ENCODE results near the gene NANOS2. TPM values are rescaled to one million over a fixed set of nuclear protein-coding genes. Genes with fewer than 3 reads are reported as not detected.

The NANOS2 gene
- total and polyA plus RNA-seq, 9 of the 15 experiments (the other 6 are each of a cell fraction or from before 2014, with no cell fraction given) = not detected

GRCh38 chr19:45882652-45883585 lies 31.7 kb downstream of the NANOS2 start (continued):
- TF ChIP-seq ZSCAN29 (IDR thresholded peaks at IDR 0.05) (no peak), FOXK2 (conservative IDR thresholded peaks at IDR 0.05 in 1 of 2, IDR thresholded peaks at IDR 0.05 in 1 of 2; ENCODE audit: low read depth in 2 of 2) (no peak), TCFL5 (CRISPR knock-in tag; conservative IDR thresholded peaks at IDR 0.05) (no peak), FOXP1 (CRISPR knock-in tag; IDR thresholded peaks at IDR 0.05) (peak; percentile 77; the same call in 1 of the 2 replicates), TSHZ1 (CRISPR knock-in tag; IDR thresholded peaks at IDR 0.05) (no peak), ZNF175 (CRISPR knock-in tag; IDR thresholded peaks at IDR 0.05; ENCODE audit: low read depth) (0 out of 2 replicates have a peak, but pooled peaks have one; percentile 41), ZNF589 (CRISPR knock-in tag; IDR thresholded peaks at IDR 0.05; ENCODE audit: low read depth) (no peak), SRSF9 (IDR thresholded peaks at IDR 0.05; ENCODE audit: borderline replicate concordance, low read depth, low read length) (no peak), GTF2A2 (tag; IDR thresholded peaks at IDR 0.05) (no peak), ZHX1 (conservative IDR thresholded peaks at IDR 0.05; ENCODE audit: low read length) (0 out of 2 replicates have a peak, but pooled peaks have one; percentile 65), KDM5B (IDR thresholded peaks at IDR 0.05; ENCODE audit: insufficient replicate concordance, low read depth, low read length) (peak; percentile 36), POLR3G (IDR thresholded peaks at IDR 0.05; ENCODE audit: extremely low read depth, insufficient read length, insufficient replicate concordance) (no peak), FOXM1 (IDR thresholded peaks at IDR 0.05; ENCODE audit: low read depth) (peak; percentile 38; the same call in 1 of the 2 replicates), FOXM1 (CRISPR knock-in tag; IDR thresholded peaks at IDR 0.05; ENCODE audit: low read depth) (no peak)
- TF ChIP-seq, protein P1, sequence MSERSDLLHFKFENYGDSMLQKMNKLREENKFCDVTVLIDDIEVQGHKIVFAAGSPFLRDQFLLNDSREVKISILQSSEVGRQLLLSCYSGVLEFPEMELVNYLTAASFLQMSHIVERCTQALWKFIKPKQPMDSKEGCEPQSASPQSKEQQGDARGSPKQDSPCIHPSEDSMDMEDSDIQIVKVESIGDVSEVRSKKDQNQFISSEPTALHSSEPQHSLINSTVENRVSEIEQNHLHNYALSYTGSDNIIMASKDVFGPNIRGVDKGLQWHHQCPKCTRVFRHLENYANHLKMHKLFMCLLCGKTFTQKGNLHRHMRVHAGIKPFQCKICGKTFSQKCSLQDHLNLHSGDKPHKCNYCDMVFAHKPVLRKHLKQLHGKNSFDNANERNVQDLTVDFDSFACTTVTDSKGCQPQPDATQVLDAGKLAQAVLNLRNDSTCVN (CRISPR knock-in tag; IDR thresholded peaks at IDR 0.05) = no peak
- TF ChIP-seq, protein P2, sequence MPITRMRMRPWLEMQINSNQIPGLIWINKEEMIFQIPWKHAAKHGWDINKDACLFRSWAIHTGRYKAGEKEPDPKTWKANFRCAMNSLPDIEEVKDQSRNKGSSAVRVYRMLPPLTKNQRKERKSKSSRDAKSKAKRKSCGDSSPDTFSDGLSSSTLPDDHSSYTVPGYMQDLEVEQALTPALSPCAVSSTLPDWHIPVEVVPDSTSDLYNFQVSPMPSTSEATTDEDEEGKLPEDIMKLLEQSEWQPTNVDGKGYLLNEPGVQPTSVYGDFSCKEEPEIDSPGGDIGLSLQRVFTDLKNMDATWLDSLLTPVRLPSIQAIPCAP (CRISPR knock-in tag; IDR thresholded peaks at IDR 0.05; ENCODE audit: borderline replicate concordance) = no peak
- TF ChIP-seq, protein P3, sequence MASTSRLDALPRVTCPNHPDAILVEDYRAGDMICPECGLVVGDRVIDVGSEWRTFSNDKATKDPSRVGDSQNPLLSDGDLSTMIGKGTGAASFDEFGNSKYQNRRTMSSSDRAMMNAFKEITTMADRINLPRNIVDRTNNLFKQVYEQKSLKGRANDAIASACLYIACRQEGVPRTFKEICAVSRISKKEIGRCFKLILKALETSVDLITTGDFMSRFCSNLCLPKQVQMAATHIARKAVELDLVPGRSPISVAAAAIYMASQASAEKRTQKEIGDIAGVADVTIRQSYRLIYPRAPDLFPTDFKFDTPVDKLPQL (IDR thresholded peaks at IDR 0.05; ENCODE audit: extremely low read depth, insufficient read length) = no peak

All from K562 (cell line).